Gastroesophageal sphincter (tissue), 3 donors: ENCODE results near the gene VTCN1.

Experiments
- CTCF ChIP-seq, 4 experiments: fragments of 200-600 bp in 2 of 4; fragments of 450-650 bp in 2 of 4; sonication (generic) in 1 of 4; IDR thresholded peaks; one replicate each; pipeline ENCODE4 v1.5.1; 2017 to 2019; ENCODE audit warnings: antibody characterized with exemption in 4 of 4, mild to moderate bottlenecking in 2 of 4, moderate library complexity in 2 of 4
- EP300 ChIP-seq: sonication (generic); formaldehyde crosslinking; IDR thresholded peaks from one replicate; pipeline ENCODE4 v1.6.1; 2017; ENCODE audit warnings: antibody characterized with exemption, mild to moderate bottlenecking
- POLR2A ChIP-seq, 2 donors: fragments of 450-650 bp; IDR thresholded peaks; one replicate each; pipeline ENCODE4 v1.6.1; 2017; ENCODE audit warnings: antibody characterized with exemption in 2 of 2, mild to moderate bottlenecking in 2 of 2, moderate library complexity in 1 of 2
- POLR2AphosphoS5 ChIP-seq: sonication (generic); formaldehyde crosslinking; IDR thresholded peaks from one replicate; pipeline ENCODE4 v1.6.1; 2017; ENCODE audit warnings: antibody characterized with exemption

- TF ChIP-seq CTCF (IDR thresholded peaks at IDR 0.05) (no peak), POLR2AphosphoS5 (no peak), POLR2A (IDR thresholded peaks at IDR 0.05) (no peak), EP300 (no peak)
Measured at GRCh38 chr1:117120774-117121588, 89.7 kb downstream of the VTCN1 start.
